Inflammatory macrophage (primary cell): ENCODE measurements around the gene HEYL.
"Not testable (repeated sequence)": the region's sequence is repeated elsewhere in the genome, so short reads cannot be mapped to it uniquely, and the experiment has no call there.

ENCODE experiments used
- DNase-seq, 2 donors: peaks; one replicate each; pipeline ENCODE4 v3.0.0-alpha.2; 2020 to 2022

Gene HEYL

GRCh38 chr1:39635871-39636210 is 3.6 kb downstream of the HEYL start:
- no peak for DNase-seq

- DNase-seq: no peak
Observed at GRCh38 chr1:39635205-39635870, 4.1 kb downstream of the HEYL start.

- no peak for DNase-seq
Observed at GRCh38 chr1:39633422-39633821, 6.0 kb downstream of the HEYL start.

- DNase-seq: no peak
Observed at GRCh38 chr1:39632682-39633417, 6.6 kb downstream of the HEYL start.

GRCh38 chr1:39632323-39632681 is 7.1 kb downstream of the HEYL start:
- DNase-seq: no peak

- no peak for DNase-seq
Observed at GRCh38 chr1:39631361-39632322, 7.8 kb downstream of the HEYL start.

- no peak for DNase-seq
Observed at GRCh38 chr1:39628807-39629350, 10.6 kb downstream of the HEYL start.

GRCh38 chr1:39626646-39627045 is 12.8 kb downstream of the HEYL start:
- no peak for DNase-seq

- DNase-seq: no peak
Observed at GRCh38 chr1:39625462-39626273, 13.8 kb downstream of the HEYL start.

- no peak for DNase-seq
Observed at GRCh38 chr1:39625009-39625408, 14.4 kb downstream of the HEYL start.

- no peak for DNase-seq
Observed at GRCh38 chr1:39623053-39623452, 16.4 kb downstream of the HEYL start.

- no peak for DNase-seq
Observed at GRCh38 chr1:39622427-39622826, 17.0 kb downstream of the HEYL start.

GRCh38 chr1:39620659-39621165 is 18.7 kb downstream of the HEYL start:
- DNase-seq: no peak

GRCh38 chr1:39617488-39618049 is 21.9 kb downstream of the HEYL start:
- no peak for DNase-seq

- no peak for DNase-seq
Observed at GRCh38 chr1:39615086-39615673, 24.3 kb downstream of the HEYL start.

GRCh38 chr1:39614488-39614887 is 25.0 kb downstream of the HEYL start:
- DNase-seq: no peak

GRCh38 chr1:39613250-39613649 is 26.2 kb downstream of the HEYL start:
- DNase-seq: no peak

- DNase-seq: peak; percentile 33 to 34
Observed at GRCh38 chr1:39609618-39610331, 29.7 kb downstream of the HEYL start.

- peak; percentile 32 to 49 for DNase-seq
Observed at GRCh38 chr1:39608921-39609320, 30.5 kb downstream of the HEYL start.

GRCh38 chr1:39603677-39604076 is 35.8 kb downstream of the HEYL start:
- DNase-seq: not testable (repeated sequence)
